Spleen (tissue), 7 donors: ENCODE data around the gene PTGES2.

Experiments
- POLR2AphosphoS5 ChIP-seq, 3 donors: sonication (generic); formaldehyde crosslinking; IDR thresholded peaks; one replicate each; pipeline ENCODE4 v1.5.1; 2017; ENCODE audit warnings: antibody characterized with exemption in 3 of 3
- TF ChIP-seq, protein P1 (sequence below), 11 experiments: fragments of 200-600 bp in 7 of 11; fragments of 450-650 bp in 4 of 11; sonication (generic) in 4 of 11; IDR thresholded peaks in 8 of 11; conservative IDR thresholded peaks in 3 of 11; 1 replicate in 7 of 11; 2 replicates in 4 of 11; pipeline versions ENCODE4 v1.4.0 to v1.8.0; 2016 to 2021; ENCODE audit warnings: antibody characterized with exemption in 11 of 11, inconsistent platforms in 4 of 11, mild to moderate bottlenecking in 1 of 11
- donor health status: DM: no; HTN: no; CAD: no; lungs with moderate emphysema.
- donor health status: DM: no; HTN: no; CAD: no.
- donor health status: DM: no; HTN: no; CAD: no.

DNA sequence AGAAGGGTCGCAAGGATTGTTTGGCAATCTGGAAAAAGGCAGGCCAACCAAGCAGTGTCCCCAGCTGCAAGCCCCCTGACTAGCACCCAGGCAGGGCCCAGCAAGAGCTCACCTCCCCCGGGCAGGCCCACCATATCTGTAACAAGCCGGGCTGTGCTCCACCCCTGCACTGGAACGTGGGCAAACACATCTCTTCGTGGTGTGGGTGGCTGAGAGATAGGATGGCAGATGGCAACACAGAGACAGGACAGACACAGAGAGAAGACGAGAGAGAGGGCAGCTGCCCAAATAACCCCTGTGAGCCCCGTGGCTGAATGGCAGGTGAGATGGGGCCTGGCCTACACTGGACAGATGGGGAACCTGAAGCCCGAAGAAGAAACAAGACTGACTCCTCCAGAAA is 42.0 kb upstream of the PTGES2 start:
- TF ChIP-seq, protein P1, sequence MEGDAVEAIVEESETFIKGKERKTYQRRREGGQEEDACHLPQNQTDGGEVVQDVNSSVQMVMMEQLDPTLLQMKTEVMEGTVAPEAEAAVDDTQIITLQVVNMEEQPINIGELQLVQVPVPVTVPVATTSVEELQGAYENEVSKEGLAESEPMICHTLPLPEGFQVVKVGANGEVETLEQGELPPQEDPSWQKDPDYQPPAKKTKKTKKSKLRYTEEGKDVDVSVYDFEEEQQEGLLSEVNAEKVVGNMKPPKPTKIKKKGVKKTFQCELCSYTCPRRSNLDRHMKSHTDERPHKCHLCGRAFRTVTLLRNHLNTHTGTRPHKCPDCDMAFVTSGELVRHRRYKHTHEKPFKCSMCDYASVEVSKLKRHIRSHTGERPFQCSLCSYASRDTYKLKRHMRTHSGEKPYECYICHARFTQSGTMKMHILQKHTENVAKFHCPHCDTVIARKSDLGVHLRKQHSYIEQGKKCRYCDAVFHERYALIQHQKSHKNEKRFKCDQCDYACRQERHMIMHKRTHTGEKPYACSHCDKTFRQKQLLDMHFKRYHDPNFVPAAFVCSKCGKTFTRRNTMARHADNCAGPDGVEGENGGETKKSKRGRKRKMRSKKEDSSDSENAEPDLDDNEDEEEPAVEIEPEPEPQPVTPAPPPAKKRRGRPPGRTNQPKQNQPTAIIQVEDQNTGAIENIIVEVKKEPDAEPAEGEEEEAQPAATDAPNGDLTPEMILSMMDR (IDR thresholded peaks at IDR 0.05 in 8 of 11, conservative IDR thresholded peaks at IDR 0.05 in 3 of 11), result no peak
- no peak for TF ChIP-seq POLR2AphosphoS5 (IDR thresholded peaks at IDR 0.05)
